GM12873 (cell line): Measurements from ENCODE around the gene AFM.

Source experiments
- TF ChIP-seq, protein P1 (sequence below): IDR thresholded peaks from 2 replicates; pipeline ENCODE4 v1.5.1; 2012; ENCODE audit warnings: low read depth, mild to moderate bottlenecking, moderate library complexity, low read length, control low read depth; ENCODE audit not compliant: insufficient read depth; ENCODE audit errors: missing control alignments

The AFM gene

DNA sequence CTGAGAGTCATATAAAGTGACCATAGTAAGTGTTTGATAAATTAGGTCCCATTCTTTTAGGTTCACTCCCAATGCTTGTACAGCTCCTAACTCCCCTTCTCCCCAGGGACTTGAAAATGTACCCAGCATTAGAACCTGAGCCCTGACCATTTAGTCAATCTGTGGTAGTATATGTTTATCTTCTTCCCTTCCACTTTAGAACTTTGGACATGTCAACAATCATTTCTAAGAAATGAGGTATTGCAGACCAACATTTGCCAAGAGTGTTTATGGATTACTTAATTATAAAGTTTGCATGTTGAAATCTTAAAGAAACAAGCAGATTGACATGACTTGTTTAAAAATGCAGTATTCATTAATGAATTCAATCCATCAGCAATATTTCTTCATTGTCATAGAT, 26.0 kb downstream of the AFM start:
- TF ChIP-seq, protein P1, sequence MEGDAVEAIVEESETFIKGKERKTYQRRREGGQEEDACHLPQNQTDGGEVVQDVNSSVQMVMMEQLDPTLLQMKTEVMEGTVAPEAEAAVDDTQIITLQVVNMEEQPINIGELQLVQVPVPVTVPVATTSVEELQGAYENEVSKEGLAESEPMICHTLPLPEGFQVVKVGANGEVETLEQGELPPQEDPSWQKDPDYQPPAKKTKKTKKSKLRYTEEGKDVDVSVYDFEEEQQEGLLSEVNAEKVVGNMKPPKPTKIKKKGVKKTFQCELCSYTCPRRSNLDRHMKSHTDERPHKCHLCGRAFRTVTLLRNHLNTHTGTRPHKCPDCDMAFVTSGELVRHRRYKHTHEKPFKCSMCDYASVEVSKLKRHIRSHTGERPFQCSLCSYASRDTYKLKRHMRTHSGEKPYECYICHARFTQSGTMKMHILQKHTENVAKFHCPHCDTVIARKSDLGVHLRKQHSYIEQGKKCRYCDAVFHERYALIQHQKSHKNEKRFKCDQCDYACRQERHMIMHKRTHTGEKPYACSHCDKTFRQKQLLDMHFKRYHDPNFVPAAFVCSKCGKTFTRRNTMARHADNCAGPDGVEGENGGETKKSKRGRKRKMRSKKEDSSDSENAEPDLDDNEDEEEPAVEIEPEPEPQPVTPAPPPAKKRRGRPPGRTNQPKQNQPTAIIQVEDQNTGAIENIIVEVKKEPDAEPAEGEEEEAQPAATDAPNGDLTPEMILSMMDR = no peak

DNA sequence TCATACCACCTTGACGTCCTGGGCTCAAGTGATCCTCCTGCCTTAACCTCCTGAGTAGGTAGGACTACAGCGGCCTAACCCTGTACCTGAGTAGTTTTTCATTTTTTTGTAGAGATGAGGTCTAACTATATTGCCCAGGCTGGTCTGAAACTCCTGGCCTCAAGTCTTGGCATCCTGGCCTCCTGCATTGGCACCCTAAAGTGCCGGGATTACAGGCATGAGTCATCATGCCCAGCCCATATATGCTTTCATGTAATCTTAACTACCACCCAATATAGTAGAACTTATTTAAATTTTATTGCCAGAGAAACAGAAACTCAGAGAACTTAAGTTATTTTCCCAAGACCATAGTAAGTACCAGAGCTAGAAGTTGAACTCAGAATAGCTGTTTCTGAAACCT, 27.1 kb downstream of the AFM start:
- TF ChIP-seq, protein P1 = no peak

DNA sequence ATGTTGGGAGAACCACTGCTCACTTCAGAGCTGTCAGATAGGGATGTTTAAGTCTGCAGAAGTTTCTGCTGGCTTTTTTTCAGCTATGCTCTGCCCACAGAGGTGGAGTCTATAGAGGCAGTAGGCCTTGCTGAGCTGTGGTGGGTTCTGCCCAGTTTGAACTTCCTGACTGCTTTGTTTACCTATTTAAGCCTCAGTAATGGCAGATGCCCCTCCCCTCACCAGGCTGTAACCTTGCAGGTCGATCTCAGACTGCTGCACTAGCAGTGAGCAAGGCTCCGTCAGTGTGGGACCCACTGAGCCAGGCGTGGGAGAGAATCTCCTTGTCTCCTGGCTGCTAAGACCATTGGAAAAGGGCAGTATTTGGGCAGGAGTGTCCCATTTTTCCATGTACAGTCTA, 36.8 kb downstream of the AFM start:
- TF ChIP-seq, protein P1 = no peak

DNA sequence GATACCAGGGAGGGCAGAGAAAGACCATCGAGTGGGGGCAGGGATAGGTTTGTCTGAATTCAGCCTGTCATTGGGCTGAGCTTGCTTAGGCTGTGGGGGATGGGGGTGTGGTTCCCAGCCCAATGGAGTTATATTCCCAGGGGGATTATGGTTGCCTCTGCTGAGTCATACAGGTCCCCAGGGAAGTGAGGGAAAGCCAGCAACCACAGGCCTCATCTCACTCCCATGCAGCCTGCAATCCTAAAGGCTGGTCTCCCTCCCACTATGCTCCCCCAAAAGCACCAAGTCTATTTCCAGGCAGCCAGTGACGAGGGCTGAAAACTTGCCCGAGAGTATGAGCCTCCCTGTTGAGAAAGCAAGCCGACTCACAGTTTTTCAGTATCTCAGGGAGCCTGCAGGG, 39.3 kb downstream of the AFM start:
- TF ChIP-seq, protein P1 = no peak

DNA sequence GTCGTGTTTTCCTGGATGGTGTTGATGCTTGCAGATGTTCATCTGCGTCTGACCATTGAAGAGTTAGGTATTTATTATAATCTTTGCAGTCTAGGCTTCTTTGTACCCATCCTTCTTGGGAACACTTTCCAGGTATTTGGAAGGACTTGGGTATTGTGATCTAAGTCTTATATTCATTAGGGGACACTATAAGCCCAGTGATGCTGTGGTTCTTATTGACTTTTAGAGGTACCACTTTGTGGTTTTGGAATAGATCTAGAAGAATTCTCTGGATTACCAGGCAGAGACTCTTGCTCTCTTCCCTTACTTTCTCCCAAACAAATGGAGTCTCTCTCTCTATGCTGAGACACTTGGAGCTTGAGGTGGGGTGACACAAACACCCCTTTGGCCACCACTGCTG, 41.6 kb downstream of the AFM start:
- TF ChIP-seq, protein P1 = no peak

DNA sequence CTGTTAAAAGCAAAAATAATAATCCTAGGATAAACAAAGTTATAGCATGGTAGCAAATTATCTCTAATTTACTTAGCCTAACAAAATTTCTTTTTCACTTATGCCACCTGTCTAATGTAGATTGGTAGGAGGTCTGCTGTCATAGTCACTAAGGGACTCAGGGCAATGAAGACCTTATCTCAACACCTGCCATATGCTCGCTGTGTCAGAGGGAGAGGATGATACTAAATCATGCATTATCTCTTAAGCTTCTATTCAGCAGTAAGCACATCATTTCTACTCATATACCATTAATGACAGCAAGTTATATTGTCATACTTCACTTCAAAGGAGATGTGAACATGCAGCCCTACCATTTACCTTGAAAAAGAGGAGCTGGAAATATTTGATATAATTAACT, 44.1 kb downstream of the AFM start:
- TF ChIP-seq, protein P1 = no peak

DNA sequence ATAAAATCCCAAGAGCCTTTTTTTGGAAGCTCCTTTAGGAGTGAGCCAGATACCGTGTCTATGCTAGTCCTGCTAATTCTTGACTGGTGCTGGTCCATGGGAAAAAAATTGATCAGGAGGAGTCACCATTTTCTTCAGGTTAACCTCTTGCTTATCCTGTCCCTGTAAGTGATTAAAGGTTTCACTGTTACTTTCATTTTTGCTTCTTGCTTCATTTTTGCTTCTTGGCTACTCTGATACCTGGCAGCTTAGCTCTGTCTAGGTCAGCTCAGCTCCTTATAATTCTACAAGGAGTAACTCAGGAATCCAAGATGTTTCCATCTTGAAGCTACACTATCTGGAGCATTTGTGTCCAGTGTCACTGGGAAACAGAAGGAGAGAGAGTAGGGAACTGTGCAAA, 45.7 kb downstream of the AFM start:
- TF ChIP-seq, protein P1 = no peak
